Endothelial cell (in vitro differentiated cells): ENCODE results near the gene CSNK1E. TPM values are rescaled to one million over a fixed set of nuclear protein-coding genes. Genes with fewer than 3 reads are reported as not detected.

Experiments
- DNase-seq: peaks from one replicate; pipeline ENCODE4 v3.0.0; 2021; ENCODE audit warnings: low spot score
- H3K27ac Mint-ChIP-seq: one replicate; pipeline ENCODE4 v1.8.0; 2021; ENCODE audit warnings: mixed read lengths, inconsistent platforms; ENCODE audit not compliant: unreplicated experiment
- H3K27me3 Mint-ChIP-seq: one replicate; pipeline ENCODE4 v1.8.0; 2021; ENCODE audit warnings: mild to moderate bottlenecking, moderate library complexity, mixed read lengths, inconsistent platforms; ENCODE audit not compliant: unreplicated experiment
- H3K36me3 Mint-ChIP-seq: one replicate; pipeline ENCODE4 v1.8.0; 2021; ENCODE audit warnings: mild to moderate bottlenecking, low read depth, mixed read lengths, inconsistent platforms; ENCODE audit not compliant: unreplicated experiment
- H3K4me1 Mint-ChIP-seq: one replicate; pipeline ENCODE4 v1.8.0; 2021; ENCODE audit warnings: mild to moderate bottlenecking, mixed read lengths, inconsistent platforms; ENCODE audit not compliant: unreplicated experiment
- H3K4me3 Mint-ChIP-seq: one replicate; pipeline ENCODE4 v1.8.0; 2021; ENCODE audit warnings: mild to moderate bottlenecking, mixed read lengths, inconsistent platforms; ENCODE audit not compliant: unreplicated experiment
- H3K9me3 Mint-ChIP-seq: one replicate; pipeline ENCODE4 v1.8.0; 2021; ENCODE audit warnings: mixed read lengths, inconsistent platforms; ENCODE audit not compliant: unreplicated experiment
- total RNA-seq: library from RNA; stranded (reverse); fragmentation: NEBNext Ultra II Directional; extraction: Animal tissue kit (Norgen Biotek cat#: 25700); gene quantifications from one replicate; pipeline ENCODE4 v1.2.1, GENCODE V29; 2021; ENCODE audit not compliant: unreplicated experiment
- TF ChIP-seq, protein P1 (sequence below): fragments of 200-600 bp; sonication (generic); IDR thresholded peaks from one replicate; pipeline ENCODE4 v1.5.0; 2021; ENCODE audit warnings: antibody characterized with exemption; ENCODE audit not compliant: unreplicated experiment

CSNK1E gene
- total RNA-seq, 1 donor from 2014 or later = 144 TPM

- Mint-ChIP-seq H3K36me3 (peaks cover 10% of the 10 kb centered on the region), H3K4me1 (peaks cover 21% of the 10 kb centered on the region), H3K27ac (no peak overlapping the region), H3K9me3 (no peaks in the 10 kb centered on the region), H3K4me3 (peak overlapping the region; percentile 37), H3K27me3 (peaks cover 2% of the 10 kb centered on the region)
- DNase-seq = no peak
- TF ChIP-seq, protein P1, sequence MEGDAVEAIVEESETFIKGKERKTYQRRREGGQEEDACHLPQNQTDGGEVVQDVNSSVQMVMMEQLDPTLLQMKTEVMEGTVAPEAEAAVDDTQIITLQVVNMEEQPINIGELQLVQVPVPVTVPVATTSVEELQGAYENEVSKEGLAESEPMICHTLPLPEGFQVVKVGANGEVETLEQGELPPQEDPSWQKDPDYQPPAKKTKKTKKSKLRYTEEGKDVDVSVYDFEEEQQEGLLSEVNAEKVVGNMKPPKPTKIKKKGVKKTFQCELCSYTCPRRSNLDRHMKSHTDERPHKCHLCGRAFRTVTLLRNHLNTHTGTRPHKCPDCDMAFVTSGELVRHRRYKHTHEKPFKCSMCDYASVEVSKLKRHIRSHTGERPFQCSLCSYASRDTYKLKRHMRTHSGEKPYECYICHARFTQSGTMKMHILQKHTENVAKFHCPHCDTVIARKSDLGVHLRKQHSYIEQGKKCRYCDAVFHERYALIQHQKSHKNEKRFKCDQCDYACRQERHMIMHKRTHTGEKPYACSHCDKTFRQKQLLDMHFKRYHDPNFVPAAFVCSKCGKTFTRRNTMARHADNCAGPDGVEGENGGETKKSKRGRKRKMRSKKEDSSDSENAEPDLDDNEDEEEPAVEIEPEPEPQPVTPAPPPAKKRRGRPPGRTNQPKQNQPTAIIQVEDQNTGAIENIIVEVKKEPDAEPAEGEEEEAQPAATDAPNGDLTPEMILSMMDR = no peak
Observed at GRCh38 chr22:38271101-38271500, 46.1 kb downstream of the CSNK1E start.

GRCh38 chr22:38270091-38270992 is 46.9 kb downstream of the CSNK1E start:
- H3K4me1 Mint-ChIP-seq = peaks cover 21% of the 10 kb centered on the region

GRCh38 chr22:38269466-38269865 is 47.8 kb downstream of the CSNK1E start:
- H3K4me1 Mint-ChIP-seq = peaks cover 21% of the 10 kb centered on the region
- no peaks in the 10 kb centered on the region for H3K9me3 Mint-ChIP-seq
- no peaks in the 10 kb centered on the region for H3K27me3 Mint-ChIP-seq
- peaks cover 10% of the 10 kb centered on the region for H3K36me3 Mint-ChIP-seq
- TF ChIP-seq, protein P1 = no peak
- H3K4me3 Mint-ChIP-seq = no peak overlapping the region
- H3K27ac Mint-ChIP-seq = no peak overlapping the region
- no peak for DNase-seq

More at GRCh38 chr22:38270091-38270992, 46.9 kb downstream of the CSNK1E start:
- Mint-ChIP-seq H3K27ac (no peak overlapping the region), H3K4me3 (peak overlapping the region; percentile 42), H3K27me3 (peaks cover 2% of the 10 kb centered on the region), H3K36me3 (peaks cover 10% of the 10 kb centered on the region), H3K9me3 (no peaks in the 10 kb centered on the region)
- TF ChIP-seq, protein P1 = no peak
- no peak for DNase-seq

GRCh38 chr22:38267086-38267485 is 50.1 kb downstream of the CSNK1E start:
- H3K27ac Mint-ChIP-seq = peak overlapping the region; percentile 61
- no peaks in the 10 kb centered on the region for H3K9me3 Mint-ChIP-seq
- peaks cover 16% of the 10 kb centered on the region for H3K4me1 Mint-ChIP-seq
- H3K27me3 Mint-ChIP-seq = peaks cover 4% of the 10 kb centered on the region
- TF ChIP-seq, protein P1 = no peak
- H3K4me3 Mint-ChIP-seq = no peak overlapping the region
- H3K36me3 Mint-ChIP-seq = peaks cover 14% of the 10 kb centered on the region
- DNase-seq = no peak

DNA sequence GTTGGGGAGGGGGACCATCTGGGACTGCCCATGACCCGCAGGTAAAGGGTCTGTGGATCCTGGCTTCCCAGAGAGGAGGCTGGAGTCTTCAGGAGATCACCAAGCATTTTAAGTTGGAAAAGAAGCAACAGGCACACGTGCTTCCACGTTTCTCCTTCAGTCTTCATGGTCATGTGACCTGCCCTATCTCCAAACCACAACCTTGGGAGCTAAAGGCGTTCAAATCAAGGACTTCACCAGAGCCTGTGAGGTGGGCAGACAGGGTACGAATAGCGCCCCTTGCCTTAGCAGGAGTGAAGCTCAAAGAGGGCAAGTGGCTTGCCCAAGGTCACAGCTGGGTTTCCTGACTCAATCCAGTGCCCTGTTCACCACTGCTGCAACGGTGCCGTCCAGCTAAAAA is 51.1 kb downstream of the CSNK1E start:
- Mint-ChIP-seq H3K9me3 (no peaks in the 10 kb centered on the region), H3K27me3 (peaks cover 4% of the 10 kb centered on the region), H3K36me3 (peaks cover 14% of the 10 kb centered on the region), H3K4me1 (peaks cover 13% of the 10 kb centered on the region), H3K27ac (no peak overlapping the region), H3K4me3 (no peak overlapping the region)
- DNase-seq = no peak
- TF ChIP-seq, protein P1 = no peak
